DND-41 (cell line): ENCODE measurements around the gene HS3ST5.

Source experiments
- CTCF ChIP-seq: IDR thresholded peaks from 2 replicates; pipeline ENCODE4 v1.5.1; 2012; ENCODE audit warnings: borderline replicate concordance, low read length, moderate library complexity, mild to moderate bottlenecking; ENCODE audit not compliant: poor library complexity, severe bottlenecking; ENCODE audit errors: extremely low read depth
- EZH2 ChIP-seq: IDR thresholded peaks from 3 replicates; pipeline ENCODE4 v1.6.1; 2012; ENCODE audit warnings: borderline replicate concordance, low read depth, mild to moderate bottlenecking, moderate library complexity, low read length, inconsistent platforms; ENCODE audit not compliant: severe bottlenecking

GRCh38 chr6:114158838-114159694 is 183.8 kb downstream of the HS3ST5 start:
- TF ChIP-seq CTCF, result no peak
- no peak for TF ChIP-seq EZH2
